ENCODE data around the gene SPATA13. TPM values are rescaled to one million over a fixed set of nuclear protein-coding genes. Genes with fewer than 3 reads are reported as not detected.
A peak's percentile ranks its signal among the peaks of the same experiment; 100 is the strongest.

Gene SPATA13
- total and polyA plus RNA-seq, 8 donors: 3.6 to 156 (median 48.6) TPM

DNA sequence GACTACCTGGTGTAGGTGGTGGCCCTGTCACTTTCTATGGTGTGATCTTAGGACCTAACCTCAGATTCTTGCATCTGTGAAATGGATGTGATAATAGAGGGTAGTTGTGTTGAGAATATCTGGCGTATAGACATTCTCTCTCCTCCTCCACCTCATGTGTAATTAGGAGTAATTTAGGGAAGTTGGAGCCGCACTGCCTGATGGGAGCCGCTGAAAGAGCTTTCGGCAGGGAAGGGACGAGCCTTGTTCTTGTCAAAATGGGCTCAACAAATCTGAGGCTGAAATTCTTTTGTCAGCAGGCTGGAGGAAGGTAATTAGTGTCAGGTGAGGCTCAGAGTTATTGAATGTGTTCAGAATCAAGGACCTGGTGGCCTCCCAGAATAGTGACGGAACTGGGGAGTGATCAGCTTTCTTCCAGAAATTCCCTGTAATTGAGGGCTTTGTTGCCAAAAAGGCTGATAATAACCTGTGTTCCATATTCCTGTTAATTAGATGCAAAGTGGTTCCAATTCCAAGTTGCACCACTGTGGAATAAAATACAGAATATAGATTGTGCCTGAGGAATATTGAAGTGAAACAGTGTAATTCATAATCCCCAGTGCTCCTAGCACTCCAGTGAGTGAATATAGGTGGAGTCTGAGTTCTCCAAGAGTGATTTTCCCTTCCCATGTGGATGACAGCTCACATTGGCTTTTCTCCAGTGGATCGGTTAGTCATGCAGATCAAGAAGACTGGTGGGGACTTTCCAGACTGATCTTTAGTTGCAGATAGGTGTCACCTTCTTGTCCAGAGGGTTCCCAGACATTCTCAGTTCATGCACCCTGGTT lies 47.5 kb downstream of the SPATA13 start:
- DNase-seq: peak in 1 of 2 donors; percentile 47
- H3K36me3 ChIP-seq: no peaks in the 10 kb centered on the region
- intact Hi-C loops (cut with DNase I; ENCODE audit: low total_unique reads): no loop called here
- TF ChIP-seq POLR2A (IDR thresholded peaks at IDR 0.05): no peak
- no peak for TF ChIP-seq EP300 (IDR thresholded peaks at IDR 0.05)
- TF ChIP-seq, protein P1, sequence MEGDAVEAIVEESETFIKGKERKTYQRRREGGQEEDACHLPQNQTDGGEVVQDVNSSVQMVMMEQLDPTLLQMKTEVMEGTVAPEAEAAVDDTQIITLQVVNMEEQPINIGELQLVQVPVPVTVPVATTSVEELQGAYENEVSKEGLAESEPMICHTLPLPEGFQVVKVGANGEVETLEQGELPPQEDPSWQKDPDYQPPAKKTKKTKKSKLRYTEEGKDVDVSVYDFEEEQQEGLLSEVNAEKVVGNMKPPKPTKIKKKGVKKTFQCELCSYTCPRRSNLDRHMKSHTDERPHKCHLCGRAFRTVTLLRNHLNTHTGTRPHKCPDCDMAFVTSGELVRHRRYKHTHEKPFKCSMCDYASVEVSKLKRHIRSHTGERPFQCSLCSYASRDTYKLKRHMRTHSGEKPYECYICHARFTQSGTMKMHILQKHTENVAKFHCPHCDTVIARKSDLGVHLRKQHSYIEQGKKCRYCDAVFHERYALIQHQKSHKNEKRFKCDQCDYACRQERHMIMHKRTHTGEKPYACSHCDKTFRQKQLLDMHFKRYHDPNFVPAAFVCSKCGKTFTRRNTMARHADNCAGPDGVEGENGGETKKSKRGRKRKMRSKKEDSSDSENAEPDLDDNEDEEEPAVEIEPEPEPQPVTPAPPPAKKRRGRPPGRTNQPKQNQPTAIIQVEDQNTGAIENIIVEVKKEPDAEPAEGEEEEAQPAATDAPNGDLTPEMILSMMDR (IDR thresholded peaks at IDR 0.05): no peak
- TF ChIP-seq POLR2AphosphoS5 (IDR thresholded peaks at IDR 0.05): peak in 1 of 3 donors; percentile 22
- H3K27me3 ChIP-seq: no peaks in the 10 kb centered on the region
- 54 to 68% (median 56%) methylated on average over 7 of the region's 7 CpGs for WGBS, 5 donors
- H3K9me3 ChIP-seq: no peaks in the 10 kb centered on the region
- H3K4me3 ChIP-seq: no peak overlapping the region
- H3K27ac ChIP-seq: no peak overlapping the region
- peaks cover 5 to 33% (median 24%) of the 10 kb centered on the region in 4 donors for H3K4me1 ChIP-seq

DNA sequence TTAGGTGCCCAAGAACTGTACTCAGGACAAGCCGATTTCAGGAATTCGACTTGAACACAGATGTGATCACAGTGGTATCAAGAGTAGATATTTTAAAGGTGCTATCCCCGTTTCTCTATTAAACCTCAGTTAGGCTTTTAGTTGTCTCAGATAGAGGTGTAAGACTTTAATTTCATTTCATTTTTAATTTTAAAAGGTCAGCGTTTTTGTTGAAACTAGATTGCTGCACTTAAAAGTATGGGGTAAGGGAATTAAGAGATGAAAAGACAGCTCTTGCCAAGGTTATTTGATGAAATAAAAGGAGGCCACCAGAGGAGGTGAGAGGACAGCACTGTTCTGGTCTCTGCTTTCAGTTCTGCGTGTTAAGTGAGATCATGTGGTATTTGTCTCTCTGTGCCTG lies 48.6 kb downstream of the SPATA13 start:
- peaks cover 0 to 22% (median 14%) of the 10 kb centered on the region in 4 donors for H3K4me1 ChIP-seq
- TF ChIP-seq EP300 (IDR thresholded peaks at IDR 0.05): no peak
- TF ChIP-seq POLR2A (IDR thresholded peaks at IDR 0.05): no peak
- no peak for TF ChIP-seq POLR2AphosphoS5 (IDR thresholded peaks at IDR 0.05)
- TF ChIP-seq, protein P1 (IDR thresholded peaks at IDR 0.05): no peak
- no peak for DNase-seq
- no peaks in the 10 kb centered on the region for H3K27me3 ChIP-seq
- no peak overlapping the region for H3K27ac ChIP-seq
- H3K36me3 ChIP-seq: no peaks in the 10 kb centered on the region
- no peaks in the 10 kb centered on the region for H3K9me3 ChIP-seq
- intact Hi-C loops (cut with DNase I; ENCODE audit: low total_unique reads): no loop called here
- 91 to 95% (median 92%) methylated on average over 5 of the region's 5 CpGs for WGBS, 5 donors
- no peak overlapping the region for H3K4me3 ChIP-seq

DNA sequence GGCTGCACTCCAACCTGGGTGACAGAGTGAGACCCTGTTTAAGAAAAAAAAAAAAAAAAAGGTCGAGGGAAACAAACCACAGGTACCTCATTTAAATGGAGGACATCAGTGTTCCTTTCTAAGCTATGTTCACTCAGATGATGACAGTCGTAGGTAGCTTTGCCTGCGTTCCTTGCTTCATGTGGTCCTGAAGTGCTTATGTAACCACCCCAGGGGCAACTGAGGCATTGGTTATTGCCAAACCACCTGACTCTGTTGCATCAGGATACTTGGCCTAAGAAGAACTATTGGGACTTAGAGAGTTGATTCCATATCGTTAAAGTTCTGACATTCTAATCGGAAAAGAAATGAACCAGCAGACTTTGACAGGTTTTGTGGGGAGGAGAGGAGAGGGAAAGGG lies 51.7 kb downstream of the SPATA13 start:
- H3K4me1 ChIP-seq: peaks cover 2 to 39% (median 32%) of the 10 kb centered on the region in 4 donors
- no peaks in the 10 kb centered on the region for H3K36me3 ChIP-seq
- H3K4me3 ChIP-seq: no peak overlapping the region
- no peak for TF ChIP-seq POLR2A (IDR thresholded peaks at IDR 0.05)
- TF ChIP-seq POLR2AphosphoS5 (IDR thresholded peaks at IDR 0.05): no peak
- TF ChIP-seq, protein P1 (IDR thresholded peaks at IDR 0.05): no peak
- TF ChIP-seq EP300 (IDR thresholded peaks at IDR 0.05): no peak
- 63 to 78% (median 72%) methylated on average over 5 of the region's 5 CpGs for WGBS, 5 donors
- intact Hi-C loops (cut with DNase I; ENCODE audit: low total_unique reads): no loop called here
- DNase-seq: no peak
- no peaks in the 10 kb centered on the region for H3K27me3 ChIP-seq
- no peak overlapping the region for H3K27ac ChIP-seq
- no peaks in the 10 kb centered on the region for H3K9me3 ChIP-seq

DNA sequence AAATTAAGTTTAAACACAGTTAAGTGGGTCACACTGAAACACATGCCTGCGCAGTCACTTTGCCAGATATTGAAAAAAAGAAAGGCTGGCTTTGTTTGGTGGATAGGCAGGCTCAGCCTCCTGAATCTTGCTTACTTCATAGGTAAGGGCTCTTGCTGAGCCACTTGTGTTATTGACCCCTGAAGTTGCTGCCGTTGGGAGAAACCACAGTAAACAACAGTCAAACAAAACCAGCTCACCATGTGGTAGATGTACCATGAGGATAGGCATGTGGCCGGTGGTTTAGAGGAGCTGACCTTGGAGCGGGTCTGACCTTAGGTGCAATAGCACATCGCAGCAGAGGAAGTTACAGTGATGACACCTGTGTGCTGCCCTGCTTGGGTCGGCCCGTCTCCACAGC lies 52.2 kb downstream of the SPATA13 start:
- Histone ChIP-seq H3K27me3 (no peaks in the 10 kb centered on the region), H3K4me3 (no peak overlapping the region), H3K27ac (no peak overlapping the region), H3K9me3 (no peaks in the 10 kb centered on the region), H3K4me1 (peaks cover 6 to 42% (median 35%) of the 10 kb centered on the region in 4 donors), H3K36me3 (no peaks in the 10 kb centered on the region)
- DNase-seq: no peak
- 65 to 75% (median 71%) methylated on average over 7 of the region's 7 CpGs for WGBS, 5 donors
- intact Hi-C loops (cut with DNase I; ENCODE audit: low total_unique reads): no loop called here
- TF ChIP-seq EP300 (IDR thresholded peaks at IDR 0.05) (no peak), POLR2A (IDR thresholded peaks at IDR 0.05) (no peak), POLR2AphosphoS5 (IDR thresholded peaks at IDR 0.05) (no peak)
- TF ChIP-seq, protein P1 (IDR thresholded peaks at IDR 0.05): no peak

Measured in stomach (tissue), 9 donors.